ENCODE measurements around the gene ZFP28.

GRCh38 chr19:56525214-56525860 is 13.4 kb upstream of the ZFP28 start:
- TF ChIP-seq, protein P1, sequence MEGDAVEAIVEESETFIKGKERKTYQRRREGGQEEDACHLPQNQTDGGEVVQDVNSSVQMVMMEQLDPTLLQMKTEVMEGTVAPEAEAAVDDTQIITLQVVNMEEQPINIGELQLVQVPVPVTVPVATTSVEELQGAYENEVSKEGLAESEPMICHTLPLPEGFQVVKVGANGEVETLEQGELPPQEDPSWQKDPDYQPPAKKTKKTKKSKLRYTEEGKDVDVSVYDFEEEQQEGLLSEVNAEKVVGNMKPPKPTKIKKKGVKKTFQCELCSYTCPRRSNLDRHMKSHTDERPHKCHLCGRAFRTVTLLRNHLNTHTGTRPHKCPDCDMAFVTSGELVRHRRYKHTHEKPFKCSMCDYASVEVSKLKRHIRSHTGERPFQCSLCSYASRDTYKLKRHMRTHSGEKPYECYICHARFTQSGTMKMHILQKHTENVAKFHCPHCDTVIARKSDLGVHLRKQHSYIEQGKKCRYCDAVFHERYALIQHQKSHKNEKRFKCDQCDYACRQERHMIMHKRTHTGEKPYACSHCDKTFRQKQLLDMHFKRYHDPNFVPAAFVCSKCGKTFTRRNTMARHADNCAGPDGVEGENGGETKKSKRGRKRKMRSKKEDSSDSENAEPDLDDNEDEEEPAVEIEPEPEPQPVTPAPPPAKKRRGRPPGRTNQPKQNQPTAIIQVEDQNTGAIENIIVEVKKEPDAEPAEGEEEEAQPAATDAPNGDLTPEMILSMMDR (IDR thresholded peaks at IDR 0.05) = no peak
- no peak for TF ChIP-seq POLR2A (IDR thresholded peaks at IDR 0.05)
